ENCODE measurements around the gene RTCA. TPM values are rescaled to one million over a fixed set of nuclear protein-coding genes. Genes with fewer than 3 reads are reported as not detected.
A peak's percentile ranks its signal among the peaks of the same experiment; 100 is the strongest.
"Not testable (repeated sequence)": the region's sequence is repeated elsewhere in the genome, so short reads cannot be mapped to it uniquely, and the experiment has no call there.

RTCA gene
- polyA plus RNA-seq, 2 of the 4 experiments (the other 2 are of a cell fraction): 23.8 to 39.5 TPM

- no peak for TF ChIP-seq CEBPB (IDR thresholded peaks at IDR 0.05)
- no peak for TF ChIP-seq ZC3H11A (IDR thresholded peaks at IDR 0.05)
- no peak for TF ChIP-seq RCOR1 (IDR thresholded peaks at IDR 0.05; ENCODE audit: low read depth, low read length)
- TF ChIP-seq E2F6 (IDR thresholded peaks at IDR 0.05; ENCODE audit: borderline replicate concordance, low read depth): no peak
- no peak for TF ChIP-seq KDM1A (IDR thresholded peaks at IDR 0.05; ENCODE audit: low read depth)
These were observed 24.3 kb downstream of the RTCA start (continued) for GRCh38 chr1:100290291-100290690.

GRCh38 chr1:100292711-100293110 is 26.7 kb downstream of the RTCA start:
- DNase-seq (ENCODE audit: low read depth in 1 of 2, low spot score in 1 of 2) (no peak), ATAC-seq (no peak), FAIRE-seq (no peak)
- POLR2A ChIA-PET: no interaction called here
- H3K4me2 ChIP-seq: no peak overlapping the region
- H3K27ac ChIP-seq: no peak overlapping the region
- H3K4me3 ChIP-seq: no peak overlapping the region
- TF ChIP-seq, protein P1, sequence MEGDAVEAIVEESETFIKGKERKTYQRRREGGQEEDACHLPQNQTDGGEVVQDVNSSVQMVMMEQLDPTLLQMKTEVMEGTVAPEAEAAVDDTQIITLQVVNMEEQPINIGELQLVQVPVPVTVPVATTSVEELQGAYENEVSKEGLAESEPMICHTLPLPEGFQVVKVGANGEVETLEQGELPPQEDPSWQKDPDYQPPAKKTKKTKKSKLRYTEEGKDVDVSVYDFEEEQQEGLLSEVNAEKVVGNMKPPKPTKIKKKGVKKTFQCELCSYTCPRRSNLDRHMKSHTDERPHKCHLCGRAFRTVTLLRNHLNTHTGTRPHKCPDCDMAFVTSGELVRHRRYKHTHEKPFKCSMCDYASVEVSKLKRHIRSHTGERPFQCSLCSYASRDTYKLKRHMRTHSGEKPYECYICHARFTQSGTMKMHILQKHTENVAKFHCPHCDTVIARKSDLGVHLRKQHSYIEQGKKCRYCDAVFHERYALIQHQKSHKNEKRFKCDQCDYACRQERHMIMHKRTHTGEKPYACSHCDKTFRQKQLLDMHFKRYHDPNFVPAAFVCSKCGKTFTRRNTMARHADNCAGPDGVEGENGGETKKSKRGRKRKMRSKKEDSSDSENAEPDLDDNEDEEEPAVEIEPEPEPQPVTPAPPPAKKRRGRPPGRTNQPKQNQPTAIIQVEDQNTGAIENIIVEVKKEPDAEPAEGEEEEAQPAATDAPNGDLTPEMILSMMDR (IDR thresholded peaks at IDR 0.05): no peak
- TF ChIP-seq, protein P2, sequence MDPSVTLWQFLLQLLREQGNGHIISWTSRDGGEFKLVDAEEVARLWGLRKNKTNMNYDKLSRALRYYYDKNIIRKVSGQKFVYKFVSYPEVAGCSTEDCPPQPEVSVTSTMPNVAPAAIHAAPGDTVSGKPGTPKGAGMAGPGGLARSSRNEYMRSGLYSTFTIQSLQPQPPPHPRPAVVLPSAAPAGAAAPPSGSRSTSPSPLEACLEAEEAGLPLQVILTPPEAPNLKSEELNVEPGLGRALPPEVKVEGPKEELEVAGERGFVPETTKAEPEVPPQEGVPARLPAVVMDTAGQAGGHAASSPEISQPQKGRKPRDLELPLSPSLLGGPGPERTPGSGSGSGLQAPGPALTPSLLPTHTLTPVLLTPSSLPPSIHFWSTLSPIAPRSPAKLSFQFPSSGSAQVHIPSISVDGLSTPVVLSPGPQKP (IDR thresholded peaks at IDR 0.05; ENCODE audit: low read depth, low read length): no peak
- no peak for TF ChIP-seq NR3C1 (IDR thresholded peaks at IDR 0.05)
- no peak for TF ChIP-seq RAD21 (conservative IDR thresholded peaks at IDR 0.05 in 1 of 2, IDR thresholded peaks at IDR 0.05 in 1 of 2)
- no peak for TF ChIP-seq CEBPB (IDR thresholded peaks at IDR 0.05)
- no peak for TF ChIP-seq CBX8 (IDR thresholded peaks at IDR 0.05)
- no peak for TF ChIP-seq USF2 (IDR thresholded peaks at IDR 0.05)
- TF ChIP-seq, protein P3, sequence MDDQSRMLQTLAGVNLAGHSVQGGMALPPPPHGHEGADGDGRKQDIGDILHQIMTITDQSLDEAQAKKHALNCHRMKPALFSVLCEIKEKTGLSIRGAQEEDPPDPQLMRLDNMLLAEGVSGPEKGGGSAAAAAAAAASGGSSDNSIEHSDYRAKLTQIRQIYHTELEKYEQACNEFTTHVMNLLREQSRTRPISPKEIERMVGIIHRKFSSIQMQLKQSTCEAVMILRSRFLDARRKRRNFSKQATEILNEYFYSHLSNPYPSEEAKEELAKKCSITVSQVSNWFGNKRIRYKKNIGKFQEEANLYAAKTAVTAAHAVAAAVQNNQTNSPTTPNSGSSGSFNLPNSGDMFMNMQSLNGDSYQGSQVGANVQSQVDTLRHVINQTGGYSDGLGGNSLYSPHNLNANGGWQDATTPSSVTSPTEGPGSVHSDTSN (IDR thresholded peaks at IDR 0.05): no peak
- TF ChIP-seq CHD2 (IDR thresholded peaks at IDR 0.05; ENCODE audit: low read length, partially characterized antibody): no peak
- TF ChIP-seq RARB (CRISPR knock-in tag; IDR thresholded peaks at IDR 0.05): no peak
- no peak for TF ChIP-seq RCOR1 (IDR thresholded peaks at IDR 0.05; ENCODE audit: low read depth, low read length)
- TF ChIP-seq TP53 (CRISPR knock-in tag; IDR thresholded peaks at IDR 0.05): no peak
- no peak for TF ChIP-seq RNF2 (IDR thresholded peaks at IDR 0.05; ENCODE audit: borderline replicate concordance, low read depth)
- H3K4me1 ChIP-seq: no peaks in the 10 kb centered on the region
- CTCF ChIA-PET: no interaction called here
- H3K9me3 ChIP-seq: no peaks in the 10 kb centered on the region
- 70% methylated on average over 1 of the region's 1 CpG for WGBS (ENCODE audit: missing lambda C conversion rate)

DNA sequence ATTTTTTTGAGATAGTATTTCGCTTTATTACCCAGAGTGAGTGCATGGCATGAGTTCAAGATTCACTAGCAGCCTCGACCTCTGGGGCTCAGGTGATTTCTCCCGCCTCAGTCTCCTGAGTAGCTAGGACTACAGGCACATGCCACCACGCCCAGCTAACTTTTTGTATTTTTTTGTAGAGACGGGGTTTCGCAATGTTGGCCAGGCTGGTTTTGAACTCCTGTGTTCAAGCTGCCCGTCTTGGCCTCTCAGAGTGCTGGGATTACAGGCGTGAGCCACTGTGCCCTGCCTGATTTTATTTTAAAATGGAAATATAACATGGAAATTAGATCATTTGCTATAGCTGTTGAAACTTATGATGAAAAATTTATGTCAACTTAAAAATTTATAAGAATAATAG is 30.1 kb downstream of the RTCA start:
- Histone ChIP-seq H3K9me3 (no peaks in the 10 kb centered on the region), H3K27ac (no peak overlapping the region), H3K4me3 (no peak overlapping the region), H3K4me2 (no peak overlapping the region), H3K4me1 (no peaks in the 10 kb centered on the region)
- 88% methylated on average over 8 of the region's 8 CpGs for WGBS (ENCODE audit: missing lambda C conversion rate)
- CTCF ChIA-PET: no interaction called here
- FAIRE-seq: no peak
- POLR2A ChIA-PET: interaction anchor here (1.0 kb wide), 1 partner anchor 46 kb away, joined by 3 read pairs; no protein-coding TSS in a partner anchor
- ATAC-seq: no peak
- DNase-seq (ENCODE audit: low read depth in 1 of 2, low spot score in 1 of 2): no peak
- no peak for TF ChIP-seq GATA3 (IDR thresholded peaks at IDR 0.05; ENCODE audit: borderline replicate concordance)
- peak in 1 of 2 experiments; percentile 33; a peak in 2 of 4 replicates for TF ChIP-seq CEBPB (IDR thresholded peaks at IDR 0.05)
- TF ChIP-seq E2F6 (IDR thresholded peaks at IDR 0.05; ENCODE audit: borderline replicate concordance, low read depth): no peak
- no peak for TF ChIP-seq POLR2A (IDR thresholded peaks at IDR 0.05; ENCODE audit: low read length)
- TF ChIP-seq BCL3 (IDR thresholded peaks at IDR 0.05): no peak
- no peak for TF ChIP-seq BHLHE40 (IDR thresholded peaks at IDR 0.05; ENCODE audit: low read depth, low read length)

DNA sequence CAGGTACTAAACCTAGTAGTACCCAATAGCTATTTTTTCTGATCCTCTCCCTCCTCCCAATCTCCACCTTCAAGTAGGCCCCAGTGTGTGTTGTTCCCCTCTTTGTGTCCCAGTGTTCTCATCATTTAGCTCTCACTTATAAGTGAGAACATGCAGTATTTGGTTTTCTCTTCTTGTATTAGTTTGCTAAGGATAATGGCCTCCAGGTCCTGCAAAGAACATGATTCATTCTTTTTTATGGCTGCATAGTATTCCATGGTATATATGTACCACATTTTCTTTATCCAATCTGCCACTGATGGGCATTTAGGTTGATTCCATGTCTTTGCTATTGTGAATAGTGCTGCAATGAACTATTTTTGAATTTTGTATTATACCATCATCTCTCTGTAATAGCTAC is 31.0 kb downstream of the RTCA start:
- H3K4me1 ChIP-seq; FAIRE-seq; CTCF ChIA-PET; H3K27ac ChIP-seq; H3K4me3 ChIP-seq; H3K9me3 ChIP-seq; DNase-seq (ENCODE audit: low read depth in 1 of 2, low spot score in 1 of 2); ATAC-seq; H3K4me2 ChIP-seq: not testable (repeated sequence)
- POLR2A ChIA-PET: interaction anchor here (1.0 kb wide), 1 partner anchor 47 kb away, joined by 3 read pairs; no protein-coding TSS in a partner anchor

Measured in A549 (cell line).